Activated CD8-positive, alpha-beta memory T cell treated with anti-CD3 and anti-CD28 coated beads, Interleukin-2, amount 10 ng/mL, durations not matched to agents 7 days and 5 days (primary cell): ENCODE measurements around the gene ADAMTS17. TPM values are rescaled to one million over a fixed set of nuclear protein-coding genes. Genes with fewer than 3 reads are reported as not detected.

Source experiments
- ATAC-seq: fragments of 150-1000 bp; cut with Tn5 transposase; one replicate; pipeline ENCODE4 v1.10.0; 2021; ENCODE audit warnings: moderate library complexity
- CTCF ChIA-PET: fragments of 350-600 bp; sonication (Branson Sonifier 250); formaldehyde crosslinking; loops from one replicate; lab custom pipeline; 2021; ENCODE audit warnings: antibody characterized with exemption; lab: Charles Lee
- DNase-seq: peaks from one replicate; pipeline ENCODE4 v3.0.0-alpha.2; 2020
- H3K27ac Mint-ChIP-seq: one replicate; pipeline ENCODE4 v1.8.0; 2021; ENCODE audit warnings: mild to moderate bottlenecking, mixed read lengths
- H3K27me3 Mint-ChIP-seq: one replicate; pipeline ENCODE4 v1.8.0; 2021; ENCODE audit warnings: mixed read lengths
- H3K36me3 Mint-ChIP-seq: one replicate; pipeline ENCODE4 v1.8.0; 2021; ENCODE audit warnings: mild to moderate bottlenecking, mixed read lengths
- H3K4me1 Mint-ChIP-seq: one replicate; pipeline ENCODE4 v1.8.0; 2021; ENCODE audit warnings: mixed read lengths
- H3K4me3 Mint-ChIP-seq: one replicate; pipeline ENCODE4 v1.8.0; 2021; ENCODE audit warnings: mild to moderate bottlenecking, moderate library complexity, mixed read lengths
- H3K9me3 Mint-ChIP-seq: one replicate; pipeline ENCODE4 v1.8.0; 2022; ENCODE audit warnings: low read depth, mixed read lengths
- total RNA-seq, 2 experiments: library from RNA; stranded (reverse); gene quantifications; one replicate each; pipeline ENCODE4 v1.2.3, GENCODE V29; 2021

Gene ADAMTS17
- total RNA-seq, 2 experiments from 2014 or later, result 1.6 to 1.9 TPM

GRCh38 chr15:100053474-100054121, 288.2 kb downstream of the ADAMTS17 start:
- Mint-ChIP-seq H3K4me1 (no peaks in the 10 kb centered on the region), H3K9me3 (no peaks in the 10 kb centered on the region), H3K27me3 (no peaks in the 10 kb centered on the region), H3K36me3 (no peaks in the 10 kb centered on the region), H3K4me3 (no peak overlapping the region), H3K27ac (no peak overlapping the region)
- ATAC-seq, result no peak
- no peak for DNase-seq
- CTCF ChIA-PET, result no interaction called here

GRCh38 chr15:100052716-100053473, 288.9 kb downstream of the ADAMTS17 start:
- Mint-ChIP-seq H3K36me3 (no peaks in the 10 kb centered on the region), H3K27me3 (no peaks in the 10 kb centered on the region), H3K4me3 (no peak overlapping the region), H3K27ac (no peak overlapping the region), H3K9me3 (no peaks in the 10 kb centered on the region), H3K4me1 (no peaks in the 10 kb centered on the region)
- no peak for ATAC-seq
- CTCF ChIA-PET, result no interaction called here
- no peak for DNase-seq

- CTCF ChIA-PET, result no interaction called here
- Mint-ChIP-seq H3K4me1 (no peaks in the 10 kb centered on the region), H3K27me3 (no peaks in the 10 kb centered on the region), H3K4me3 (no peak overlapping the region), H3K9me3 (no peaks in the 10 kb centered on the region), H3K27ac (no peak overlapping the region), H3K36me3 (no peaks in the 10 kb centered on the region)
- no peak for ATAC-seq
- no peak for DNase-seq
These were observed 290.6 kb downstream of the ADAMTS17 start for GRCh38 chr15:100050877-100051786.

GRCh38 chr15:100049936-100050876, 291.6 kb downstream of the ADAMTS17 start:
- no peaks in the 10 kb centered on the region for H3K4me1 Mint-ChIP-seq
- H3K9me3 Mint-ChIP-seq, result no peaks in the 10 kb centered on the region
- no peaks in the 10 kb centered on the region for H3K36me3 Mint-ChIP-seq
- DNase-seq (no peak), ATAC-seq (no peak)
- no peak overlapping the region for H3K4me3 Mint-ChIP-seq
- no peaks in the 10 kb centered on the region for H3K27me3 Mint-ChIP-seq
- CTCF ChIA-PET, result no interaction called here
- no peak overlapping the region for H3K27ac Mint-ChIP-seq

GRCh38 chr15:100049483-100049882, 292.3 kb downstream of the ADAMTS17 start:
- no peak for DNase-seq
- Mint-ChIP-seq H3K27ac (no peak overlapping the region), H3K27me3 (no peaks in the 10 kb centered on the region), H3K36me3 (no peaks in the 10 kb centered on the region), H3K4me3 (no peak overlapping the region), H3K9me3 (no peaks in the 10 kb centered on the region), H3K4me1 (no peaks in the 10 kb centered on the region)
- ATAC-seq, result no peak
- CTCF ChIA-PET, result no interaction called here

- no peak overlapping the region for H3K27ac Mint-ChIP-seq
- CTCF ChIA-PET, result no interaction called here
These were observed 293.0 kb downstream of the ADAMTS17 start for GRCh38 chr15:100048736-100049135.

GRCh38 chr15:100043692-100044091, 298.1 kb downstream of the ADAMTS17 start:
- CTCF ChIA-PET, result no interaction called here
- Mint-ChIP-seq H3K36me3 (no peaks in the 10 kb centered on the region), H3K4me1 (peaks cover 8% of the 10 kb centered on the region), H3K27ac (no peak overlapping the region), H3K27me3 (no peaks in the 10 kb centered on the region), H3K4me3 (no peak overlapping the region), H3K9me3 (no peaks in the 10 kb centered on the region)
- ATAC-seq, result no peak
- DNase-seq, result no peak

More at GRCh38 chr15:100048736-100049135, 293.0 kb downstream of the ADAMTS17 start:
- no peaks in the 10 kb centered on the region for H3K36me3 Mint-ChIP-seq
- peaks cover 5% of the 10 kb centered on the region for H3K4me1 Mint-ChIP-seq
- H3K9me3 Mint-ChIP-seq, result no peaks in the 10 kb centered on the region
- DNase-seq (no peak), ATAC-seq (no peak)
- H3K27me3 Mint-ChIP-seq, result no peaks in the 10 kb centered on the region
- H3K4me3 Mint-ChIP-seq, result no peak overlapping the region

GRCh38 chr15:100043068-100043641, 298.6 kb downstream of the ADAMTS17 start:
- DNase-seq (no peak), ATAC-seq (no peak)
- H3K4me1 Mint-ChIP-seq, result peaks cover 8% of the 10 kb centered on the region
- H3K36me3 Mint-ChIP-seq, result no peaks in the 10 kb centered on the region
- H3K9me3 Mint-ChIP-seq, result no peaks in the 10 kb centered on the region
- CTCF ChIA-PET, result no interaction called here
- H3K27ac Mint-ChIP-seq, result no peak overlapping the region
- H3K27me3 Mint-ChIP-seq, result no peaks in the 10 kb centered on the region
- no peak overlapping the region for H3K4me3 Mint-ChIP-seq

- Mint-ChIP-seq H3K27me3 (no peaks in the 10 kb centered on the region), H3K27ac (no peak overlapping the region), H3K4me3 (no peak overlapping the region), H3K9me3 (no peaks in the 10 kb centered on the region), H3K36me3 (no peaks in the 10 kb centered on the region), H3K4me1 (peaks cover 8% of the 10 kb centered on the region)
- ATAC-seq (no peak), DNase-seq (no peak)
- CTCF ChIA-PET, result no interaction called here
These were observed 299.2 kb downstream of the ADAMTS17 start for GRCh38 chr15:100042558-100042957.

- Mint-ChIP-seq H3K9me3 (no peaks in the 10 kb centered on the region), H3K36me3 (no peaks in the 10 kb centered on the region), H3K27ac (no peak overlapping the region), H3K4me1 (peaks cover 8% of the 10 kb centered on the region), H3K27me3 (no peaks in the 10 kb centered on the region), H3K4me3 (no peak overlapping the region)
- DNase-seq, result no peak
- ATAC-seq, result no peak
- CTCF ChIA-PET, result no interaction called here
These were observed 300.5 kb downstream of the ADAMTS17 start for GRCh38 chr15:100041127-100041828.

GRCh38 chr15:100039994-100040393, 301.8 kb downstream of the ADAMTS17 start:
- Mint-ChIP-seq H3K4me3 (no peak overlapping the region), H3K4me1 (peaks cover 8% of the 10 kb centered on the region), H3K27ac (no peak overlapping the region), H3K36me3 (no peaks in the 10 kb centered on the region), H3K9me3 (no peaks in the 10 kb centered on the region), H3K27me3 (no peaks in the 10 kb centered on the region)
- DNase-seq (no peak), ATAC-seq (no peak)
- CTCF ChIA-PET, result no interaction called here

- Mint-ChIP-seq H3K27ac (no peak overlapping the region), H3K27me3 (no peaks in the 10 kb centered on the region), H3K4me1 (peaks cover 3% of the 10 kb centered on the region), H3K4me3 (no peak overlapping the region), H3K9me3 (no peaks in the 10 kb centered on the region), H3K36me3 (no peaks in the 10 kb centered on the region)
- ATAC-seq, result no peak
- no peak for DNase-seq
- CTCF ChIA-PET, result no interaction called here
These were observed 303.0 kb downstream of the ADAMTS17 start for GRCh38 chr15:100038736-100039135.
